Calu3 (cell line): ENCODE results near the gene PDYN. TPM values are rescaled to one million over a fixed set of nuclear protein-coding genes. Genes with fewer than 3 reads are reported as not detected.

Source experiments
- BruUV-seq: library from RNA; stranded (reverse); fragments of 400-500 nt; replicated peaks from 2 replicates; lab custom pipeline; 2021; lab: Mats Ljungman, UMichigan
- CTCF ChIA-PET: fragments of 300-600 bp; sonication (Branson Sonifier 250); formaldehyde crosslinking; loops from one replicate; lab custom pipeline; 2022; ENCODE audit warnings: antibody characterized with exemption; lab: Charles Lee
- DNase-seq: peaks from one replicate; pipeline ENCODE4 v3.0.0; 2022
- H3K27ac Mint-ChIP-seq: one replicate; pipeline ENCODE4 v1.8.0; 2022; ENCODE audit warnings: mixed read lengths; ENCODE audit not compliant: unreplicated experiment
- H3K27me3 Mint-ChIP-seq: one replicate; pipeline ENCODE4 v1.8.0; 2022; ENCODE audit warnings: mixed read lengths; ENCODE audit not compliant: unreplicated experiment
- H3K36me3 Mint-ChIP-seq: one replicate; pipeline ENCODE4 v1.8.0; 2022; ENCODE audit warnings: mild to moderate bottlenecking, moderate library complexity, mixed read lengths; ENCODE audit not compliant: insufficient read depth, unreplicated experiment
- H3K4me1 Mint-ChIP-seq: one replicate; pipeline ENCODE4 v1.8.0; 2022; ENCODE audit warnings: mild to moderate bottlenecking, low read depth, mixed read lengths; ENCODE audit not compliant: unreplicated experiment
- H3K4me3 Mint-ChIP-seq: one replicate; pipeline ENCODE4 v1.8.0; 2022; ENCODE audit warnings: mild to moderate bottlenecking, low read depth, moderate library complexity, mixed read lengths; ENCODE audit not compliant: unreplicated experiment
- H3K9me3 Mint-ChIP-seq: one replicate; pipeline ENCODE4 v1.8.0; 2022; ENCODE audit warnings: low read depth, mixed read lengths; ENCODE audit not compliant: unreplicated experiment
- CTCF ChIP-seq: fragments of 200-600 bp; IDR thresholded peaks from one replicate; pipeline ENCODE4 v1.8.0; 2022; ENCODE audit warnings: antibody characterized with exemption; ENCODE audit not compliant: unreplicated experiment
- intact Hi-C: fragments of 100-400 bp; cut with micrococcal nuclease; formaldehyde crosslinking; loops from one replicate; pipeline ENCODE4 v1.10.0; 2022; ENCODE audit not compliant: unreplicated experiment
- total RNA-seq: library from RNA; stranded (reverse); gene quantifications from 2 replicates; pipeline ENCODE4 v1.2.3, GENCODE V29; 2022

The PDYN gene
- total RNA-seq, 1 experiment from 2014 or later, result not detected

- no peaks in the 10 kb centered on the region for H3K36me3 Mint-ChIP-seq
- H3K4me3 Mint-ChIP-seq, result no peak overlapping the region
- H3K4me1 Mint-ChIP-seq, result no peaks in the 10 kb centered on the region
- no peak overlapping the region for H3K27ac Mint-ChIP-seq
- peaks cover 36% of the 10 kb centered on the region for H3K27me3 Mint-ChIP-seq
- TF ChIP-seq CTCF, result no peak
- no peaks in the 10 kb centered on the region for H3K9me3 Mint-ChIP-seq
- CTCF ChIA-PET, result no interaction called here
- no TSS peak for BruUV-seq
- intact Hi-C loops, result loop anchor here (5.0 kb wide), 1 partner anchor 167 kb away; no protein-coding TSS in a partner anchor
- DNase-seq, result no peak
Measured at GRCh38 chr20:2005359-2005758, 11.5 kb upstream of the PDYN start.

GRCh38 chr20:2004171-2004570, 10.3 kb upstream of the PDYN start:
- intact Hi-C loops, result no loop called here
- H3K27ac Mint-ChIP-seq, result no peak overlapping the region
- no peaks in the 10 kb centered on the region for H3K36me3 Mint-ChIP-seq
- no peak overlapping the region for H3K4me3 Mint-ChIP-seq
- H3K27me3 Mint-ChIP-seq, result peaks cover 29% of the 10 kb centered on the region
- no peak for DNase-seq
- BruUV-seq, result no TSS peak
- H3K9me3 Mint-ChIP-seq, result no peaks in the 10 kb centered on the region
- H3K4me1 Mint-ChIP-seq, result no peaks in the 10 kb centered on the region
- no peak for TF ChIP-seq CTCF
- CTCF ChIA-PET, result no interaction called here

- no TSS peak for BruUV-seq
- Mint-ChIP-seq H3K27ac (no peak overlapping the region), H3K4me1 (no peaks in the 10 kb centered on the region), H3K9me3 (no peaks in the 10 kb centered on the region), H3K36me3 (no peaks in the 10 kb centered on the region), H3K4me3 (no peak overlapping the region), H3K27me3 (peaks cover 29% of the 10 kb centered on the region)
- DNase-seq, result no peak
- CTCF ChIA-PET, result no interaction called here
- no peak for TF ChIP-seq CTCF
- intact Hi-C loops, result no loop called here
Measured at GRCh38 chr20:2002365-2002764, 8.5 kb upstream of the PDYN start.

- no TSS peak for BruUV-seq
- no peaks in the 10 kb centered on the region for H3K4me1 Mint-ChIP-seq
- intact Hi-C loops, result no loop called here
- H3K9me3 Mint-ChIP-seq, result no peaks in the 10 kb centered on the region
- no peak for DNase-seq
- H3K4me3 Mint-ChIP-seq, result no peak overlapping the region
- H3K27ac Mint-ChIP-seq, result no peak overlapping the region
- CTCF ChIA-PET, result no interaction called here
- peaks cover 36% of the 10 kb centered on the region for H3K27me3 Mint-ChIP-seq
- TF ChIP-seq CTCF, result no peak
- no peaks in the 10 kb centered on the region for H3K36me3 Mint-ChIP-seq
Measured at GRCh38 chr20:2001119-2001518, 7.3 kb upstream of the PDYN start.

GRCh38 chr20:2000285-2000684, 6.4 kb upstream of the PDYN start:
- intact Hi-C loops, result no loop called here
- Mint-ChIP-seq H3K9me3 (no peaks in the 10 kb centered on the region), H3K27ac (no peak overlapping the region), H3K4me3 (no peak overlapping the region), H3K27me3 (peaks cover 44% of the 10 kb centered on the region), H3K36me3 (no peaks in the 10 kb centered on the region), H3K4me1 (no peaks in the 10 kb centered on the region)
- CTCF ChIA-PET, result no interaction called here
- no peak for DNase-seq
- TF ChIP-seq CTCF, result no peak
- BruUV-seq, result no TSS peak
